ENCODE measurements around the gene GUCA1A.
"Not testable (repeated sequence)": the region's sequence is repeated elsewhere in the genome, so short reads cannot be mapped to it uniquely, and the experiment has no call there.

Gene GUCA1A

DNA sequence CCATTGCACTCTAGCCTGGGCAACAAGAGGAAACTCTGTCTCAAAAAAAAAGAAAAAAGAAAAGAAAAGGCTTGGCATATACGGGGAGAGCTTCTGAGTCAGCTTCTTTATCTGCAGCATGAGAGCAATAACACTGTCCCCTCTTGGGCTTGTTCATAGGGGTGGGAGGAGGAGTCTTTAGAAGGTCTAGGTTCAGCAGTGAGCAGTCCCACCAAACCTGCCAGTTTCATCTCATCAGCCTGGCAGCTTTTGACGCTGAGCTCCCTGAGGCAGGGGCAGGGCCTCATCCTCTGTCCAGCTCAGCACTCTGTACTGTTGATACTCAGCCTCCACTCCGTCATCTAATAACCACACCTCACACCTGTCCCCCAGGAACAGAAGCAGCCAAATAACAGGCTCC is 25.1 kb upstream of the GUCA1A start:
- DNase-seq, result peak; percentile 54

- DNase-seq, result no peak
Observed at GRCh38 chr6:42150254-42150653, 22.9 kb upstream of the GUCA1A start.

GRCh38 chr6:42152024-42152423 is 21.1 kb upstream of the GUCA1A start:
- no peak for DNase-seq

- DNase-seq, result not testable (repeated sequence)
Observed at GRCh38 chr6:42152528-42153213, 20.5 kb upstream of the GUCA1A start.

GRCh38 chr6:42153921-42154320 is 19.2 kb upstream of the GUCA1A start:
- DNase-seq, result no peak

DNA sequence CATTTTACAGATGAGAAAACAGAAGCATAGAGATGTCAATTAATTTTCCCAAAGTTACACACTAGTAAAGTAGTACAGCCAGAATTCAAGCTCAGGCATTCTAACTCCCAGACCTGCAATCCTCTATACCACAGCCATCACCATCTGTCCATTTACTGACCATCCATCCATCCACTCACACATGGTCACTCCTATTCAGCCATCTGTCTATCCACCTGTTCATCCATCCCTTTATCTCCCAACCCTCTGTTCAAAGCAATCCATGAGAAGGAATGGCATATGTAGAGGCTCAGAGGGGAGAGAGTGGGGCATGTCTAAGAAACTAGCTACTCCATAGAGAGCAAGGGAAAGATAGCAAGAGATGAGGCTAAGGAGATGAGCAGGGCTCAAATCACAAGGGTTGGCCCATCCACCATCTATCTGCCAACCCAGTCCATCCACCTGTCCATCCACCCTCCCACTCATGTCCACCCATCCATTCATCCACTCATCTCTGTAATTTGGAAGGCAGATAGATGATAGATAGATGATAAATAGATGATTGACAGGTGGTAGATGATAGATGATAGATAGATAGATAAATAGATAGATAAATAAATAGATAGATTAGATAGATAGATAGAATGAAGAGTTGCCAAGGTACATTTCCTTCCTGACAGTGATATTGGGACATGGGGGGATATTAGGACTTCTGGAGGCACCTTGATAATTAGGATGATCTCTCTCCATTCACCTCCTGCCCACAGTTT is 18.5 kb upstream of the GUCA1A start:
- no peak for DNase-seq

DNA sequence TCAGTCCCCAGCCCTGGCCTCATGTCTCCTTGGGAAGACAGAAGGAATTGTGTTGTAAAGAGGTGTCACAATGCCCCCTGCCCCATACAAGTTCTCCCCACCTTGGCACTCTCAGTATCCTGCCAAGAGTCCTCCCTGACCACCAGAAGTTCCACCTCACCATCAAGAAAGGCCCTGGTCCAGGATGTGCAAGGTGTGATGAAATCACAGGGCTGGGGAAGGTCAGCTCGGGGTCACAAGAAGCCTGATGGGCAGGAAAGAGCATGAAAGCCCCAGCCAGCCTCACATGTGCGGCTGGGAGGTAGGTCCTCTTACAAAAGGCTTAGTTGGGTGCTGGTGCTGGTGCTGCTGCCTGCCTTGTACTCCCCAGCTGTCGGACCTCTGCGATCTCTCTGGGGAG is 17.9 kb upstream of the GUCA1A start:
- DNase-seq, result no peak

GRCh38 chr6:42156638-42157037 is 16.5 kb upstream of the GUCA1A start:
- DNase-seq, result no peak

DNA sequence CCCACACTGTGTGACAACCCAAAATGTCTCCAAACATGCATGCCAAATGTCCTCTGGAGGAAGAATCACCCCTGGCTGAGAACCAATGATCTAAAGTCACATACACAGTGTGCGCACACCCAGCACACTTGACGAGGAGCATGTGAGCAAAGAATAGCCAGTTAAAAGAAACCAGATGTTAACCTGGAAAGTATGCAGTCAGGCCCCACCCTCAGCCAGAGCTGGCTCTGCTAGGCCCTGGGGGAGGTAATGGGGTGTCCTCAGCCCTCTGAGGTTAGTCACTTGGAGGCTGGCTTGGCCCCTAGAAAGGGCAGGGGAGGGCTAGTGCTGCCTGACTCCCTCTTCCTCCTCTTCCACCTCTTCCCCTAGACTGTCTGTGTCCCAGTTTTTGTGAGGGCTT is 15.2 kb upstream of the GUCA1A start:
- no peak for DNase-seq

DNA sequence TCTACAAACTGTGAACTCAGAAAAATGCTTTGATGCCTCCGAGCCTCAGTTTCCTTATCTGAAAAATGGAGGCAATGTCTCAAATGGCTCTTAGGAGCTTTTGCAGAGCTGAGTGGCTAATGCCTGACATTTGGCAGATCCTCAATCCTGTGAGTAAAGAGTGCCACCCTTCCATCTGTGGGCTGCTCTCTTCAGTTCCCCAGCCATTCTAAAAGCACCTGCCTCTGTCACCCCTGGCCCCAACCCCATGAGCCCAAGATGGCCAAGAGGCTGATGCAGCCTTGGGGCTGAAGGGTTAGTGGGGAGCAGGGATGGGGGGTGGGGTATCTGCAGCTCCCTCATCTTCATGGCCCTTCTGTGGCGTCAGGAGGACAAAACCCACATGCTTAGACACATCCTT is 14.5 kb upstream of the GUCA1A start:
- DNase-seq, result no peak

DNA sequence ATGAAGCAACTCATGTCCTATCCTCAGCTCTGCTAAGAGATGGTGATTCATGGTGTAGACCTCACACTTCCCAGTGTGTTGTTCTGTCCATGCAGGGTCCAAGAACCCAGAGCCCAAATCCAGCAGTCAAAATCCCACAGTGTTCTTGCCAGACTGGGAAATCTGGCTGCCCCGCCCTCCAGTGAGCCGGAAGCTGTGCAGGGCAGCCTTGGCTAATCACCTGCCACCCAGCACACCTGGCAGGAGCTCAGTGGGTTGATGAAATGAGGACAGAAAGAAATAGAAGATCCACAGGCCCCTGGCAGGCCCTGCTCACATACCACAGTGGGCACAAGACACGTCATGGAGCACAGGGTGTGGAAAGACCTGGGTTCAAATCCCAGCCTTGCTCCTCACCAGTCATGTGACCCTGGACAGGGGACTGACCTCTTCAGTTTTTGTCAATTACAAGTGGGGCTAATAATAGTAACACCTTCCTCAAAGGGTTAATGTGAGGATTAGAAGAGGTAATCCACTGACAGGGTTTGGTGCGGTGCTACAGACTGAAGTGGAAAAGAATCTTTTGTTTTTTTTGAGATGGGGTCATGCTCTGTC is 13.6 kb upstream of the GUCA1A start:
- no peak for DNase-seq

DNA sequence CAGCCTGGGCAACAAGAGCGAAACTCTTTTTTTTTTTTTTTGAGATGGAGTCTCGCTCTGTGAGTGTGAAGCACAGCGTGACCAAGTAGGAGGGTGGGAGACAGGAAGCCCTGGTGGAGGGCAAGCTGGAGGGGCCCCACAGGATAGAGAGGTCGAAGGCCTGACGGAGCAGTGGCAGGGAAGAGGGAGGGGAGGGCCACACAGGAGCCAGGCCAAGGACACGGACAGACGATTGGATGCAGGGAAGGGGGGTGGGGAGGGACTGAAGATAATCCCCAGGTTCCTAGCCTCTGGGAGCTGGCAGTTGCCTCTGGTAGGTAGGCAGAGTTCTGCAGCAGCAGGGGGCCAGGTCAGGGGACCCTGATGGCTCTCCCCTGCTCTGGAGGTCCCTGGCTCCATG is 10.8 kb upstream of the GUCA1A start:
- DNase-seq, result no peak

GRCh38 chr6:42162812-42163211 is 10.4 kb upstream of the GUCA1A start:
- DNase-seq, result no peak

GRCh38 chr6:42163981-42164380 is 9.2 kb upstream of the GUCA1A start:
- no peak for DNase-seq

- no peak for DNase-seq
Observed at GRCh38 chr6:42165016-42165415, 8.1 kb upstream of the GUCA1A start.

DNA sequence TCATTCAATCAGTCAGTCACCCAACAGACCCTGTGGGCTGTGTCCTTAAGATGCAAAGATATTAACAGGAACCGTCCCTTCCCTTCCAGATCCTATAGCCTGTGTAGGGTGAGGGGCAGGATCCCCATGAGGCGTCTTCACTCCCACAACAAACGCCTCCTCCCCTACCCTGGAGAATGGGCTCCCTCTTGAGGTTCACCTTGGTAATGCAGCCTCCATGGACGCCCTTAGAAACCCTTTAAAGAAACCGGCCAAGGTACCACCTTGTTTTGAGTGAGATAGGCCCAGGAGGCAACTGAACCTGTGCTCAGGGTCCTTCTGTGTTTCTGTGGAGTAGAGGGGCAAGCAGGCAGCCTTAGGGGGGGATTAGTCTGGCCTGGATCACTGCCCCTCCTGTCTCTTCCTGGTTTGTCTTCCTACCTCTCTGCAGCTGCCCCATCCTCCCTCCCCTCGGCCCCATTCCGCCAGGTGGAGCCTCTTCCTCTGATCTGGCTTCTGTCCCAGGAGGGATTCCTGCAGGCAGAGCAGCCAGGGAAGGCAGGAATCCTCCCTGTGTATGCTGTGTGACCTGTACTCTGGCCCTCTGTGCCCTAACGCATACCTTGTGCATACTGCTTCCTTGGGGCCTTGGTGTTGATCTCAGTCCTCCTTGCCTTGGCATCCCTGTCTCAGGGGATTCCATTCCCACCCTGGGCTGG is 6.6 kb upstream of the GUCA1A start:
- DNase-seq, result peak; percentile 77

GRCh38 chr6:42168650-42169049 is 4.5 kb upstream of the GUCA1A start:
- DNase-seq, result no peak

GRCh38 chr6:42169780-42170179 is 3.4 kb upstream of the GUCA1A start:
- DNase-seq, result not testable (repeated sequence)

- DNase-seq, result no peak
Observed at GRCh38 chr6:42171813-42172581, 1.2 kb upstream of the GUCA1A start.

DNA sequence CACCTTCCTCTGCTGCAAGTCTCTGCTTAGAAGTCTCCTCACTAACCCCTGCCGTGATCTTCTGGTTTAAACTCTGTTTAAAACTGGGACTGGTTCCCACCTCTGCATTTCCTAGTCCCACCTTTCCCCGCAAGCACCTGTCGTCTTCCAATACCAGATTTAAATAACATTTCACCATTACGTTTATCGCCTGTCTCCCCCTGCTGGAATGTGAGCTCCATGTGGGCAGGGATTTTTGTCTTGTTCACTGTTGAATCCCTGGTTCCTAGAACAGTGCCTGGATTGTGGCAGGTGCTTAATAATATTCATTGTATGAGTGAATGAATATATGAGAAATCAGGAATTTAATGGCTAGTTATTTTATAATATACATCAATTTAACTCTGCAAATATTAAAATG is 2.7 kb downstream of the GUCA1A start:
- DNase-seq, result no peak

DNA sequence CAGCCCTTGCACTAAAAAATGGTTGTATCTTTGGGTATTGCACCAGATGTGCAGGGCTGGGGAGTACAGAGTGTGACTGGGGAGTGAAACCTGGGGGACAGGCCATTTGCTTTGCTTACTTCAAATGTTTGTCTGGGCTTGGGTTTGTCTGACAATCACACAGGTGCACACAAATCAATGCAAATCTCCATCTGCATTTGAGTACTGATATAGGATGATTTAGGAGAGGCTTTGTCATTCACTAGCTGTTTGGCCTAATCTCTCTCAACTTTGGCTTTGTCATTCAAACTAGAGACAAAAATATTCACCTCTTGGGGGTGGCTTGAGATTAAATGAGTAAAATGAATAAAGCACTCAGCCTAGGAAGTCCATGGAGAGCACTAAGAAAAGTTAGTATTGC is 3.8 kb downstream of the GUCA1A start:
- no peak for DNase-seq

DNA sequence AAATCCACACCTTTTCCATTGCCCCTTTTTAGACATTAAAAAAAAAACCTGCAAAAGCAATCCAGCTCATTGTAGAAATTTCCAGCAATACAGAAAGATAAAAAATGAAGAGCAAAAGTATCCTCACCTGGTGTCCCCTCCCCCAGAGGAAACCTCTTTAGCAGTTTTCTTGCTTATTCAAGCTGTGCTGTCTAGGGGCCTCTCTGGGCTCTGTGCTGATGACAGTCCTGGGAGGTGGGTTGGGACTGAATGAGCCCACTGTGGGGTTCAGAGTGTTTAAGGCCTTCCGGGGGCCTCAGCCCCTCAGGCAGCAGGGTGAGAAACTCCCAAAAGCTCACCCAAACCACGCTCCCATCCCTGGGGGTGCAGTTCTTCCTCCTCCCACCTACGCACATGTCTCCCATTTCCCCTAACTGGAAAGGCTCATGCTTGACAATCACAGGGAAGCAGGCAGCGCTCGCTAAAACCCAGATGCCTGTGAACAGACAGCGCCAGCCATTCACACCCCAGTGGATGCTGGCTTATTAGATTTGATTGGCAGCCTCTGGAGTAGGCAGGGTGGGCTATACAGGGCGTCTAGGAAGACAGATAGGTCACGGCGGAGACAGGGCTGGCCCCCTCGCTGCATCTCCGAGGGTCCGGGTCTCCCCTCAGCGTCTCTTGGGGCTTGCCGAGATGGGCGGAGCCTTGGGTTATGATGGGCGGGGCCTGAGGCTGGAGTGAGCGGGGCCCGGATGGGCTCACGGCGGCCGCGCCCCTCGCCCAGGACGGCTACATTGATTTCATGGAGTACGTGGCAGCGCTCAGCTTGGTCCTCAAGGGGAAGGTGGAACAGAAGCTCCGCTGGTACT is 4.6 kb downstream of the GUCA1A start:
- no peak for DNase-seq

Data from RPMI8226 (cell line).